ENCODE results near the gene DIPK1A. TPM values are rescaled to one million over a fixed set of nuclear protein-coding genes. Genes with fewer than 3 reads are reported as not detected.
A peak's percentile ranks its signal among the peaks of the same experiment; 100 is the strongest.

The DIPK1A gene
- total RNA-seq, 1 experiment from 2014 or later = 4.8 TPM

GRCh38 chr1:92831368-92831761, 129.9 kb downstream of the DIPK1A start:
- POLR2A ChIA-PET = interaction anchor here (0.5 to 1.7 kb wide), 14 partner anchors 9 to 348 kb away, joined by 3 to 12 read pairs (median 3); partner anchors contain the start of genes EVI5 and MTF2
- peaks cover 45% of the 10 kb centered on the region for H3K36me3 Mint-ChIP-seq
- DNase-seq (ENCODE audit: low spot score) (no peak), ATAC-seq (peak; percentile 30)
- H3K27ac Mint-ChIP-seq = no peak overlapping the region
- TF ChIP-seq NFATC4 (CRISPR knock-in tag; IDR thresholded peaks at IDR 0.05) (no peak), ELF4 (CRISPR knock-in tag; IDR thresholded peaks at IDR 0.05; ENCODE audit: low read depth) (no peak), NR2C2 (CRISPR knock-in tag; IDR thresholded peaks at IDR 0.05) (no peak), SMAD3 (CRISPR knock-in tag; IDR thresholded peaks at IDR 0.05; ENCODE audit: borderline replicate concordance) (no peak), MXD4 (CRISPR knock-in tag; IDR thresholded peaks at IDR 0.05; ENCODE audit: borderline replicate concordance) (no peak), IRF1 (CRISPR knock-in tag; IDR thresholded peaks at IDR 0.05) (no peak), ZBTB43 (CRISPR knock-in tag; IDR thresholded peaks at IDR 0.05) (no peak), AFF4 (CRISPR knock-in tag; IDR thresholded peaks at IDR 0.05; ENCODE audit: borderline replicate concordance) (no peak), FOXJ3 (CRISPR knock-in tag; IDR thresholded peaks at IDR 0.05; ENCODE audit: borderline replicate concordance) (no peak), ZNF512 (CRISPR knock-in tag; IDR thresholded peaks at IDR 0.05; ENCODE audit: borderline replicate concordance) (no peak), USF2 (CRISPR knock-in tag; IDR thresholded peaks at IDR 0.05) (no peak), KAT7 (CRISPR knock-in tag; IDR thresholded peaks at IDR 0.05; ENCODE audit: borderline replicate concordance) (no peak), CTCF (IDR thresholded peaks at IDR 0.05) (no peak), CREM (CRISPR knock-in tag; IDR thresholded peaks at IDR 0.05) (no peak), ARID4B (CRISPR knock-in tag; IDR thresholded peaks at IDR 0.05; ENCODE audit: borderline replicate concordance) (no peak)
- H3K4me3 Mint-ChIP-seq = peak overlapping the region; percentile 95
- no peaks in the 10 kb centered on the region; the same call in 1 of the 2 replicates for H3K27me3 Mint-ChIP-seq (ENCODE audit: low read depth)
- no peaks in the 10 kb centered on the region for H3K9me3 Mint-ChIP-seq
- CTCF ChIA-PET = interaction anchor here (0.6 to 2.5 kb wide), 14 partner anchors 9 to 329 kb away, joined by 3 to 27 read pairs (median 4); partner anchors contain the start of gene EVI5
- H3K4me1 Mint-ChIP-seq = peaks cover 34% of the 10 kb centered on the region
